Activated CD4-positive, alpha-beta T cell treated with anti-CD3 and anti-CD28 coated beads for 36 hours (primary cell): ENCODE results near the gene CCR5. TPM values are rescaled to one million over a fixed set of nuclear protein-coding genes. Genes with fewer than 3 reads are reported as not detected.

Experiments used
- ATAC-seq: fragments of 200-7000 bp; cut with Tn5 transposase; one replicate; pipeline ENCODE4 v1.10.0; 2021; ENCODE audit warnings: mild to moderate bottlenecking, moderate library complexity
- CTCF ChIA-PET: fragments of 350-600 bp; sonication (Branson Sonifier 250); formaldehyde crosslinking; loops from one replicate; lab custom pipeline; 2021; ENCODE audit warnings: antibody characterized with exemption; lab: Charles Lee
- POLR2A ChIA-PET: fragments of 350-600 bp; sonication (Branson Sonifier 250); formaldehyde crosslinking; loops from one replicate; lab custom pipeline; 2021; ENCODE audit warnings: antibody characterized with exemption, inconsistent platforms; lab: Charles Lee
- DNase-seq: peaks from one replicate; pipeline ENCODE4 v3.0.0-alpha.2; 2020
- H3K27ac Mint-ChIP-seq: one replicate; pipeline ENCODE4 v1.8.0; 2021; ENCODE audit warnings: mixed read lengths
- H3K27me3 Mint-ChIP-seq: one replicate; pipeline ENCODE4 v1.8.0; 2021; ENCODE audit warnings: mixed read lengths
- H3K36me3 Mint-ChIP-seq: one replicate; pipeline ENCODE4 v1.8.0; 2021; ENCODE audit warnings: low read depth, mixed read lengths
- H3K4me1 Mint-ChIP-seq: one replicate; pipeline ENCODE4 v1.8.0; 2021; ENCODE audit warnings: mixed read lengths
- H3K4me3 Mint-ChIP-seq: one replicate; pipeline ENCODE4 v1.8.0; 2021; ENCODE audit warnings: mild to moderate bottlenecking, moderate library complexity, mixed read lengths
- H3K9me3 Mint-ChIP-seq: one replicate; pipeline ENCODE4 v1.8.0; 2021; ENCODE audit warnings: low read depth, mixed read lengths
- intact Hi-C, 2 experiments: fragments of 100-400 bp; cut with DNase I in 1 of 2; cut with micrococcal nuclease in 1 of 2; formaldehyde crosslinking; loops; one replicate each; pipeline versions ENCODE4 v1.14.2 to v1.15.1; 2022 to 2024; cut with DNase I, micrococcal nuclease
- total RNA-seq, 2 experiments: library from RNA; stranded (reverse); gene quantifications; one replicate each; pipeline ENCODE4 v1.2.3, GENCODE V29; 2021

The CCR5 gene
- total RNA-seq, 2 experiments from 2014 or later = 0.14 to 0.25 TPM

DNA sequence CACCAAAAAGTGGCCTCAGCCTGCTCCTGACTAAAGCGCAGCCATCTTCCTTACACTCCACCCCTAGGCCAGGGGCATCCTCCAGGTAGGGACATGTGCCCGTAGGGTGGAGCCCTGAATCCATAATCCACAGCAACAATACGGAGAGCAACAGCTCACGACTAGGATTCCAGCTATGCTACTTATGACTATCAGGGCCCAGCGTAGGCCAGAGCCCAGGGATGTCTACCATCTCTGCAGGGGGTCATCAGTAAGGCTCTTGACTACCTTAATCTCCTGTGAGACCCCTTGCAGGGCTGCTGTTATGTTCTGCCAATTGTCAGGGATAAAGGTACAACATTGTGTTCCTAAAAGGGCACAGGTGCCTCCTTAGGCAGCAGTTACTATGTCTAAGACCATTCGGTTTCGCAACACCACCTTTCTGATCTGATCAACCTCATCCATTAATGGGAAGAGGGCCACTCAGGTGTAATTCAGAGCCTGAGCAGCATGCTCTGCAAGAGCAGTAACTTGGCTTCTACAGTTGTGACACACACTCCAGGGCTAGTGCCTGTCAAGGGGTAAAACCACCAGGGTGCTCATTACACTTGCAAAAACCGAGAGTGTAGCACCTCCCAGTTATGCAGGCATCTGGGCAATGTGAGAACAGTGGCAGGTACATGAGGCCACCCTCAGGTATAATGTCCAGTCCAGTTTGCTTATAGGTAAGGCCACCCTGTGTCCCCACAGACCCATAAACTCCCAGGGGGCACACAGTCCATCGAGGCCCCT is 47.3 kb downstream of the CCR5 start:
- Mint-ChIP-seq H3K27me3 (no peaks in the 10 kb centered on the region), H3K4me1 (peaks cover 6% of the 10 kb centered on the region), H3K4me3 (no peak overlapping the region), H3K36me3 (no peaks in the 10 kb centered on the region), H3K27ac (no peak overlapping the region), H3K9me3 (no peaks in the 10 kb centered on the region)
- DNase-seq (no peak), ATAC-seq (no peak)
- POLR2A ChIA-PET = no interaction called here
- CTCF ChIA-PET = no interaction called here
- intact Hi-C loops = no loop called here

DNA sequence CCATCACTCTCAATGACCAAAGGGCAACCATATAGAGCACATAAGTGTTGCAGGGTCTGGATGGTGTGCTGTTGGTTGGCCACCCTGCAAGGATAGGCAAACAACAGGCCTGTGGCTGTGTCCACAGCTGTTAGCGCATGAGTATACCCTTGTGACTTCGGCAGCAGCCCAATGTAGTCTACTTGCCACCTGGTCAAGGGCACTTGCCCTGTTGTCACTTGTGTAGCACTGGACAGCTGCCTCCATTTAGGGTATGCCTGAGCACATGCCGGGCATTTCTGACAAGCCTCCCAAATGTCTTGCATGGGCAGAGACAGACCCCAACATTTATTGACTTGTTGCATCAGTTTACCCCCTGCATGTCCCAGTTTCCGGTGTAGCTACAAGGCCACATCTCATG is 49.1 kb downstream of the CCR5 start:
- Mint-ChIP-seq H3K4me1 (peaks cover 6% of the 10 kb centered on the region), H3K27me3 (no peaks in the 10 kb centered on the region), H3K9me3 (no peaks in the 10 kb centered on the region), H3K27ac (no peak overlapping the region), H3K36me3 (no peaks in the 10 kb centered on the region), H3K4me3 (no peak overlapping the region)
- CTCF ChIA-PET = interaction anchor here (0.7 to 1.1 kb wide), 5 partner anchors 11 to 292 kb away, joined by 3 to 5 read pairs (median 3); partner anchors contain the start of gene CCR5
- ATAC-seq = no peak
- no peak for DNase-seq
- POLR2A ChIA-PET = interaction anchor here (0.6 kb wide), 1 partner anchor 1849 kb away, joined by 3 read pairs; no protein-coding TSS in a partner anchor
- intact Hi-C loops = no loop called here

DNA sequence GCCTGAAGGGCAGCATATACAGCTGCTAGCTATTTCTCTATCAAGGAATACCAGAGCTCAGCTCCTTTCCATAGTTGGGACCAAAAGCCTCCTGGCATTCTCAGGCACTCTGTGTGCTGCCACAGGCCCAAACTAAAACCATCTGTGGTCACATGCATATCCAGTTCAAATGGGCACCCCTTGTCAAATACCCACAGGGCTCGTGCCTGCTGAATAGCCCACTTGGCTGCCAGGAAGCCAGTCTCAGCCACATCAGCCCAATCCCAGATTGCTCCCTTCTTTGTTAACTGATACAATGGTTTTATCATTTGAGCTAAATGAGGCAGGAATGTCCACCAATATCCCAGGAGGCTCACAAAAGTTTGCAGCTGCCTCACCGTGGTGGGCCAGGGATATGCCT is 50.2 kb downstream of the CCR5 start:
- ChIA-PET POLR2A (no interaction called here), CTCF (interaction anchor here (0.6 to 1.1 kb wide), 2 partner anchors 50 to 370 kb away, joined by 3 read pairs; partner anchors contain the start of gene CCR5)
- ATAC-seq (no peak), DNase-seq (no peak)
- no peaks in the 10 kb centered on the region for H3K27me3 Mint-ChIP-seq
- intact Hi-C loops = no loop called here
- H3K4me1 Mint-ChIP-seq = peaks cover 4% of the 10 kb centered on the region
- no peaks in the 10 kb centered on the region for H3K9me3 Mint-ChIP-seq
- H3K36me3 Mint-ChIP-seq = no peaks in the 10 kb centered on the region
- no peak overlapping the region for H3K27ac Mint-ChIP-seq
- no peak overlapping the region for H3K4me3 Mint-ChIP-seq

GRCh38 chr3:46422617-46423016 is 51.9 kb downstream of the CCR5 start:
- intact Hi-C loops = no loop called here
- ATAC-seq = no peak
- Mint-ChIP-seq H3K9me3 (no peaks in the 10 kb centered on the region), H3K27me3 (no peaks in the 10 kb centered on the region), H3K36me3 (no peaks in the 10 kb centered on the region), H3K27ac (no peak overlapping the region), H3K4me1 (peaks cover 4% of the 10 kb centered on the region), H3K4me3 (no peak overlapping the region)
- no peak for DNase-seq
- ChIA-PET POLR2A (no interaction called here), CTCF (no interaction called here)

DNA sequence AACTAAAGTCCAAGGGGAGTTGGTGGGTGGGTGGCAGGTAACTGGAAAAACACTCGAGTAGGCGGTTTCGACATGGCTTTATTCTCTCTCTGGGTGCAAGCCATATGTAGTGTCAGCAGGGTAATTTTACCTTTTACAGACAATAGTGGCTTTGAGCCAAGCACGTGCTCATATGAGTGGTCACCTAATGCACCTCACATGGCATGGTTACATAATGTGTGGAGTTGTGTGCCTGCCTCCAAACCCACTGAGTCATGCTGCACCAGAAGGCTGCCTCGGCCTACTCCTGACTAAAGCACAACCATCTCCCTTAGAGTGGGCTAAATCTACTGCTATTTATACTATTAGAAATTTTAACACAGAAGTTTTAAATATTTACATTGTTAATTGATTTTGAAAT is 52.8 kb downstream of the CCR5 start:
- ChIA-PET POLR2A (no interaction called here), CTCF (interaction anchor here (1.7 kb wide), 1 partner anchor 16 kb away, joined by 5 read pairs; the partner anchor contains the start of genes CCR5AS and CCRL2)
- H3K9me3 Mint-ChIP-seq = no peaks in the 10 kb centered on the region
- H3K27me3 Mint-ChIP-seq = no peaks in the 10 kb centered on the region
- intact Hi-C loops = no loop called here
- no peak overlapping the region for H3K27ac Mint-ChIP-seq
- ATAC-seq = no peak
- peaks cover 4% of the 10 kb centered on the region for H3K4me1 Mint-ChIP-seq
- H3K4me3 Mint-ChIP-seq = no peak overlapping the region
- no peaks in the 10 kb centered on the region for H3K36me3 Mint-ChIP-seq
- no peak for DNase-seq

Other genes starting within 250 kb of the CCR5 start
- under 1 TPM; 0.14 to 0.16 TPM for gene CCR1, start 162.6 kb upstream of the CCR5 start, total RNA-seq
- gene CCR3, start 128.5 kb upstream of the CCR5 start, total RNA-seq = not detected
- gene CCR2, start 16.8 kb upstream of the CCR5 start, total RNA-seq = under 1 TPM in 1 of 2 experiments, not detected in 1; 0.09 TPM
- gene CCRL2, start 36.3 kb downstream of the CCR5 start, total RNA-seq = 1 to 10 TPM; 1.0 to 1.3 TPM
- gene LTF, start 94.0 kb downstream of the CCR5 start, total RNA-seq = not detected
- gene RTP3, start 127.0 kb downstream of the CCR5 start, total RNA-seq = not detected
- under 1 TPM in 1 of 2 experiments, not detected in 1; 0.04 TPM for gene LRRC2, start 195.4 kb downstream of the CCR5 start, total RNA-seq
- not detected for gene FAM240A, start 241.6 kb downstream of the CCR5 start, total RNA-seq